GM19035 (cell line): ENCODE results near the gene RAB10.
A peak's percentile ranks its signal among the peaks of the same experiment; 100 is the strongest.
"Not testable (repeated sequence)": the region's sequence is repeated elsewhere in the genome, so short reads cannot be mapped to it uniquely, and the experiment has no call there.

Experiments
- ATAC-seq: cut with Tn5 transposase; IDR thresholded peaks from one replicate; pipeline ENCODE4 v1.9.1; 2021; ENCODE audit not compliant: unreplicated experiment

RAB10 gene

GRCh38 chr2:26016012-26016705, 17.7 kb upstream of the RAB10 start:
- ATAC-seq, result no peak

GRCh38 chr2:26016706-26017045, 17.2 kb upstream of the RAB10 start:
- ATAC-seq, result not testable (repeated sequence)

GRCh38 chr2:26017464-26018183, 16.3 kb upstream of the RAB10 start:
- no peak for ATAC-seq

GRCh38 chr2:26018184-26019055, 15.5 kb upstream of the RAB10 start:
- no peak for ATAC-seq

GRCh38 chr2:26020231-26020640, 13.6 kb upstream of the RAB10 start:
- ATAC-seq, result no peak

- no peak for ATAC-seq
These were observed 9.6 kb upstream of the RAB10 start for GRCh38 chr2:26024260-26024659.

GRCh38 chr2:26025509-26025908, 8.4 kb upstream of the RAB10 start:
- ATAC-seq, result no peak

GRCh38 chr2:26028083-26028482, 5.8 kb upstream of the RAB10 start:
- not testable (repeated sequence) for ATAC-seq

GRCh38 chr2:26032586-26033269, 1.2 kb upstream of the RAB10 start:
- ATAC-seq, result not testable (repeated sequence)

GRCh38 chr2:26033270-26033817, 540 bp upstream of the RAB10 start:
- ATAC-seq, result peak; percentile 31

GRCh38 chr2:26034637-26034992, 731 bp downstream of the RAB10 start:
- ATAC-seq, result no peak

- no peak for ATAC-seq
These were observed 1.3 kb downstream of the RAB10 start for GRCh38 chr2:26035090-26035743.

- ATAC-seq, result no peak
These were observed 5.9 kb downstream of the RAB10 start for GRCh38 chr2:26039603-26040323.

- ATAC-seq, result no peak
These were observed 9.2 kb downstream of the RAB10 start for GRCh38 chr2:26043109-26043508.

GRCh38 chr2:26043862-26044696, 10.2 kb downstream of the RAB10 start:
- ATAC-seq, result no peak

- no peak for ATAC-seq
These were observed 14.9 kb downstream of the RAB10 start for GRCh38 chr2:26048791-26049190.

- ATAC-seq, result no peak
These were observed 15.8 kb downstream of the RAB10 start for GRCh38 chr2:26049641-26050040.

- ATAC-seq, result no peak
These were observed 18.9 kb downstream of the RAB10 start for GRCh38 chr2:26052740-26053139.
